ENCODE data around the gene ADM5.
"Not testable (repeated sequence)": the region's sequence is repeated elsewhere in the genome, so short reads cannot be mapped to it uniquely, and the experiment has no call there.

The ADM5 gene

DNA sequence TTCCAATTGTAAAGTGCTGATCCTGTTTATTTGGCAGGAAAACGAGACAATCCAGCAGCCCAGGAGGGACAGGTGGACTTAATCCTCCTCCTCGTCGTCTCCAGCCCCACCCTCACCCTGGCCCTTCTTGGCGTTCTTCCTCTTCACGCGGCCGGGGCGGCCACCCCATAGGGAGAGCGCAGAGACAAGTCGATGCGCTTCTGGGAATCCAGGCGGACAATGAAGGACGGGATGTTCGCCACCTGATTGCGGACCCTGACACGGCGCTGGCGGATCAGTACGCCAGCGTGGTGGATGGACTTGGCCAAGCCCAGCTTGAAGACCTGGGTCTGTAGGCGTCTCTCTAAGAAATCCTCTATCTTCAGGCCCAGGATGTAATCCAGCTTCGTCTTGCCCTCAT is 30.0 kb downstream of the ADM5 start:
- not testable (repeated sequence) for H3K9me3 ChIP-seq (ENCODE audit: control insufficient read depth in 1 of 2, low read length in 2 of 2); H3K4me3 ChIP-seq (ENCODE audit: low read depth in 1 of 2, low read length in 2 of 2); H3K36me3 ChIP-seq (ENCODE audit: control insufficient read depth in 1 of 2, insufficient read depth in 2 of 2, low read length in 2 of 2); H3K9ac ChIP-seq (ENCODE audit: low read depth in 1 of 2, low read length in 2 of 2); H3K27me3 ChIP-seq (ENCODE audit: control insufficient read depth in 1 of 2, insufficient read depth in 2 of 2, low read length in 2 of 2); H3K27ac ChIP-seq (ENCODE audit: low read depth, low read length); H3K4me1 ChIP-seq (ENCODE audit: control insufficient read depth in 1 of 2, insufficient read depth in 2 of 2, low read length in 2 of 2)

DNA sequence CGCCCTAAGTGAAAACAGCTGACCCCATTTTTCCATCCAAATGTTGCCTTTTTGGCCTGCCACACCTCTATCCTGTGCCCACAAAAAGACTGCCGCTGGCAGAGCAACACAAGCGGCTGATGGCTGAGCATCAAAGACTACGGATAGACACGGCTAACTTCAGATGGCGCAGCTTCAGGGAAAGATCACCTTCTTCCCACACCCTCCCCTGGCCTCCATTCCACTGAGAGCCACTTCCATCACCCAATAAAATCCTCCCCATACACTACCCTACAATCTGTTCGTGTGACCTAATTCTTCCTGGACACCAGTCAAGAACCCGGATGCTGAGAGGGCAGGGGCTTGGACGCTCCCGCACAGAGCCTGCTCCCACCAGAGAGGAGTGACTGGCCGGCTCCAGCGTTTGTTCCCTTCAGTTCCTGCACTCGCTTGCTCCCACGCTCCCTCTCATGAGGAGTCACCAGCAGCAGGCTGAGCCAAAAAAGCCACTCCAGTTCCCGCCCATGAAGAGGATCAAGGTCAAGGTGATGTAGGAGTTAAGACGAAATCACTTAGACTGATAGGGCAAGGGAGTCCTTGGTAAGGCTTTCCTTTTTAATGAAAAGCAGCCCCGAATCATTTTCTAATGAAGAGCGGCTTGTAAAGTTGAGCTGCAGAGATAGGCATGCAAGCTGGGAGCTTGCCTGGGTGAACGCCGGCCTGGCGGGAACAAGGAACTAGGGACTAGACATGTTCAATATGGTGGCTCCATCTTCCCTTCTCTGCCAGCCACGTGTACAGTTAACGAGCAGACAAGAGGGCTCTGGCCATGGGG is 38.0 kb downstream of the ADM5 start:
- no peaks in the 10 kb centered on the region for H3K36me3 ChIP-seq (ENCODE audit: control insufficient read depth in 1 of 2, insufficient read depth in 2 of 2, low read length in 2 of 2)

DNA sequence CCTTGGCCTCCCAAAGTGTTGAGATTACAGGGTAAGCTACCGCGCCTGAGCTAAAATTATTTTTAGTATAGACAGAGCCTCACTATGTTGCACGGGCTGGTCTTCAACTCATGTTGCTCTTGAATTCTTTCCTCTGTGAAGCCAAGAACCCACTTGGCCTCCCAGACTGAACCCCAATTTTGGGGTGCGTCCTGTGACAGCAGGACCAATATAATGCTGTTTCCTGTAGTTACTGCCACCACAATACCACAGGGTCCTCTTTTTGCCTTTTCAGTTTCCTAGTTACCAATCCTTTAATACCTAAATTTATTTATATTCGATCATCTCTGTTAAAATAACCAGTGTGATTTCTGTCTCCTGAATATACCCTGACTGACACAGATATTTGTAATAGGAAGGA is 40.8 kb downstream of the ADM5 start:
- no peak overlapping the region for H3K4me3 ChIP-seq (ENCODE audit: low read depth in 1 of 2, low read length in 2 of 2)
- no peaks in the 10 kb centered on the region for H3K4me1 ChIP-seq (ENCODE audit: control insufficient read depth in 1 of 2, insufficient read depth in 2 of 2, low read length in 2 of 2)
- no peak overlapping the region for H3K27ac ChIP-seq (ENCODE audit: low read depth, low read length)
- H3K9me3 ChIP-seq (ENCODE audit: control insufficient read depth in 1 of 2, low read length in 2 of 2), result no peaks in the 10 kb centered on the region
- H3K27me3 ChIP-seq (ENCODE audit: control insufficient read depth in 1 of 2, insufficient read depth in 2 of 2, low read length in 2 of 2), result no peaks in the 10 kb centered on the region
- H3K9ac ChIP-seq (ENCODE audit: low read depth in 1 of 2, low read length in 2 of 2), result no peak overlapping the region
- H3K36me3 ChIP-seq (ENCODE audit: control insufficient read depth in 1 of 2, insufficient read depth in 2 of 2, low read length in 2 of 2), result no peaks in the 10 kb centered on the region

More for the DNA sequence above, 38.0 kb downstream of the ADM5 start:
- Histone ChIP-seq H3K27me3 (ENCODE audit: control insufficient read depth in 1 of 2, insufficient read depth in 2 of 2, low read length in 2 of 2) (no peaks in the 10 kb centered on the region), H3K27ac (ENCODE audit: low read depth, low read length) (no peak overlapping the region), H3K9me3 (ENCODE audit: control insufficient read depth in 1 of 2, low read length in 2 of 2) (no peaks in the 10 kb centered on the region), H3K4me1 (ENCODE audit: control insufficient read depth in 1 of 2, insufficient read depth in 2 of 2, low read length in 2 of 2) (no peaks in the 10 kb centered on the region), H3K4me3 (ENCODE audit: low read depth in 1 of 2, low read length in 2 of 2) (no peak overlapping the region), H3K9ac (ENCODE audit: low read depth in 1 of 2, low read length in 2 of 2) (no peak overlapping the region)

DNA sequence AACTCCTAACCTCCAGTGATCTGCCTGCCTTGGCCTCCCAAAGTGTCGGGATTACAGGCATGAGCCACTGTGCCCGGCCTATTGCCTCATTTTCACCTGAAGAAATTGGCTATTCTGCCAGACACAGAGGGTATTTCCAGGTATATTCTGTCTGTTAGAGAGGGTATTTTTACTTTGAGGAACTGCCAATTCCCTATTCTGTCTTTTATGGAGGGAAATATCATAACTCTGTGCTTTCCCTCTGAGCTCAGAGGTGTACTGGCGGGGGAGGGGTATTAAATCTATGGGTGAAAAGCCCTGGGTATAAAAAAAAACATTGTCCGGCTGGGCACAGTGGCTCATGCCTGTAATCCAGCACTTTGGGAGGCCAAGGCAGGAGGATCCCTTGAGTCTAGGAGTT is 48.9 kb downstream of the ADM5 start:
- Histone ChIP-seq H3K36me3 (ENCODE audit: control insufficient read depth in 1 of 2, insufficient read depth in 2 of 2, low read length in 2 of 2) (no peaks in the 10 kb centered on the region), H3K9me3 (ENCODE audit: control insufficient read depth in 1 of 2, low read length in 2 of 2) (no peaks in the 10 kb centered on the region), H3K27me3 (ENCODE audit: control insufficient read depth in 1 of 2, insufficient read depth in 2 of 2, low read length in 2 of 2) (no peaks in the 10 kb centered on the region), H3K4me1 (ENCODE audit: control insufficient read depth in 1 of 2, insufficient read depth in 2 of 2, low read length in 2 of 2) (no peaks in the 10 kb centered on the region), H3K27ac (ENCODE audit: low read depth, low read length) (no peak overlapping the region), H3K4me3 (ENCODE audit: low read depth in 1 of 2, low read length in 2 of 2) (no peak overlapping the region), H3K9ac (ENCODE audit: low read depth in 1 of 2, low read length in 2 of 2) (no peak overlapping the region)

DNA sequence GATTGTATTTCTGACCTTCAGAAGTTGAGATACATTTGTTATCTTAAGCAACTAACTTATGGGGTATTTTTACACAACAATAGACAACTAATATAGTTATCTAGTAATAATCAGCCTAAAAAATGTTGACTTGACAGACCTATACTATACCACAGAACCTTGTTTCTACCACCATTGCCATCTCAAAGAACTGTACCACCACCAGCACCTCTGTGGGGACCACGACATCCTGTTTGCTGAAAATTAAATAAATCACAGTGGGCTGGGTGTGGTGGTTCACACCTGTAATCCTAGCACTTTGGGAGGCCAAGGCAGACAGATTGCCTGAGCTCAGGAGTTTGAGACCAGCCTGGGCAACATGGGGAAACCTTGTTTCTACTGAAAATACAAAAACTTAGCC is 49.7 kb downstream of the ADM5 start:
- Histone ChIP-seq H3K4me1 (ENCODE audit: control insufficient read depth in 1 of 2, insufficient read depth in 2 of 2, low read length in 2 of 2) (no peaks in the 10 kb centered on the region), H3K36me3 (ENCODE audit: control insufficient read depth in 1 of 2, insufficient read depth in 2 of 2, low read length in 2 of 2) (no peaks in the 10 kb centered on the region), H3K9ac (ENCODE audit: low read depth in 1 of 2, low read length in 2 of 2) (no peak overlapping the region), H3K27ac (ENCODE audit: low read depth, low read length) (no peak overlapping the region), H3K9me3 (ENCODE audit: control insufficient read depth in 1 of 2, low read length in 2 of 2) (no peaks in the 10 kb centered on the region), H3K27me3 (ENCODE audit: control insufficient read depth in 1 of 2, insufficient read depth in 2 of 2, low read length in 2 of 2) (no peaks in the 10 kb centered on the region), H3K4me3 (ENCODE audit: low read depth in 1 of 2, low read length in 2 of 2) (no peak overlapping the region)

DNA sequence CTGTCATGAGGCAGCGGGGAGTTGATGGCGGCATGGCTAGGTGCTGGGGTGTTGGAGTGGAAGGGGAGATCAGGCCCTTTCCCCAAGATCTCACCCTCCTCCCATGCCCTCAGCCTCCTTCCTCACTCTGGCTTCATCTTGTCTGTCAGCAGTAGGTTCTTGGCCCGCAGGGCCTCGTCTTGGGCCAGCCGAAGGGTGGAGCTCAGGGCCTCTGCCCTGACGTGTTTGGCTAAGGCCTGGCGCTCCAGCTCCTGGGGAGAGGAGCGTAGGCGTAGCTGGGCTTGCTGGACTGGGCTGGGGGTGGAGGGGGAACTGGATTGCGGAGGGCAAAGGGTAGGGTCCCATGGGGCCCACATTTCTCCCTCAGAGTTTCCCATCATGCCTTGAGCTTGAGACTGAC is 50.5 kb downstream of the ADM5 start:
- H3K4me3 ChIP-seq (ENCODE audit: low read depth in 1 of 2, low read length in 2 of 2), result no peak overlapping the region
- no peaks in the 10 kb centered on the region for H3K36me3 ChIP-seq (ENCODE audit: control insufficient read depth in 1 of 2, insufficient read depth in 2 of 2, low read length in 2 of 2)
- no peaks in the 10 kb centered on the region for H3K9me3 ChIP-seq (ENCODE audit: control insufficient read depth in 1 of 2, low read length in 2 of 2)
- no peak overlapping the region for H3K9ac ChIP-seq (ENCODE audit: low read depth in 1 of 2, low read length in 2 of 2)
- H3K4me1 ChIP-seq (ENCODE audit: control insufficient read depth in 1 of 2, insufficient read depth in 2 of 2, low read length in 2 of 2), result no peaks in the 10 kb centered on the region
- H3K27me3 ChIP-seq (ENCODE audit: control insufficient read depth in 1 of 2, insufficient read depth in 2 of 2, low read length in 2 of 2), result no peaks in the 10 kb centered on the region
- no peak overlapping the region for H3K27ac ChIP-seq (ENCODE audit: low read depth, low read length)

Data from duodenal mucosa (tissue), 2 donors.